Progenitor cell of endocrine pancreas (in vitro differentiated cells): ENCODE results near the gene TAT. TPM values are rescaled to one million over a fixed set of nuclear protein-coding genes. Genes with fewer than 3 reads are reported as not detected.
"Not testable (repeated sequence)": the region's sequence is repeated elsewhere in the genome, so short reads cannot be mapped to it uniquely, and the experiment has no call there.

Experiments
- DNase-seq: peaks from one replicate; pipeline ENCODE4 v3.0.0; 2021; ENCODE audit warnings: low spot score; ENCODE audit not compliant: unreplicated experiment
- H3K27ac Mint-ChIP-seq: 2 replicates; pipeline ENCODE4 v1.8.0; 2021; ENCODE audit warnings: mild to moderate bottlenecking, moderate library complexity, mixed read lengths
- H3K27me3 Mint-ChIP-seq: 2 replicates; pipeline ENCODE4 v1.8.0; 2021; ENCODE audit warnings: mixed read lengths
- H3K36me3 Mint-ChIP-seq: 2 replicates; pipeline ENCODE4 v1.8.0; 2022; ENCODE audit warnings: mixed read lengths; ENCODE audit not compliant: insufficient read depth
- H3K4me1 Mint-ChIP-seq: 2 replicates; pipeline ENCODE4 v1.8.0; 2021; ENCODE audit warnings: low read depth, mixed read lengths
- H3K4me3 Mint-ChIP-seq: 2 replicates; pipeline ENCODE4 v1.8.0; 2021; ENCODE audit warnings: low read depth, mild to moderate bottlenecking, moderate library complexity, mixed read lengths
- H3K9me3 Mint-ChIP-seq: 2 replicates; pipeline ENCODE4 v1.8.0; 2021; ENCODE audit warnings: low read depth, mixed read lengths
- total RNA-seq: library from RNA; stranded (reverse); gene quantifications from 2 replicates; pipeline ENCODE4 v1.2.1, GENCODE V29; 2021
- TF ChIP-seq, protein P1 (sequence below): fragments of 200-600 bp; sonication (generic); IDR thresholded peaks from one replicate; pipeline ENCODE4 v1.5.0; 2021; ENCODE audit warnings: antibody characterized with exemption, mild to moderate bottlenecking; ENCODE audit not compliant: unreplicated experiment

Gene TAT
- total RNA-seq, 1 donor from 2014 or later, result not detected

DNA sequence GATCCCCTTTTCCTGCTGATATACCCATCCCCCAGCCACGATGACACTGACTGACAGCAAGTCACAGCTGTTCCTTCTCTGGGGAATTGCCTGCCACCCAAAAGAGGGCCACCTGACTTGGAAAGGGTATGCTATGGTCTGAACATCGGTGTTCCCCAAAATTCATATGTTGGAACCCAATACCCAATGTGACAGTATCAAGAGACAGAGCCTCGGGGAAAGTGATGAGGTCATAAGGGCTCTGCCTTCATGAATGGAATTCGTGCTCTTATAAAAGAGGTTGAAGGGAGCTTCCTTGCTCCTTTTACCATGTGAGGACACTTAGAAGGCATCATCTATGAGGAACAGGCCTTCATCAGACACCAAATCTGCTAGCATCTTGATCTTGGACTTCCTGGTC is 41.5 kb upstream of the TAT start:
- H3K27me3 Mint-ChIP-seq, result no peaks in the 10 kb centered on the region
- no peak for DNase-seq
- no peaks in the 10 kb centered on the region for H3K36me3 Mint-ChIP-seq
- no peak overlapping the region for H3K4me3 Mint-ChIP-seq
- H3K9me3 Mint-ChIP-seq, result no peaks in the 10 kb centered on the region
- no peak overlapping the region for H3K27ac Mint-ChIP-seq
- no peaks in the 10 kb centered on the region for H3K4me1 Mint-ChIP-seq
- TF ChIP-seq, protein P1, sequence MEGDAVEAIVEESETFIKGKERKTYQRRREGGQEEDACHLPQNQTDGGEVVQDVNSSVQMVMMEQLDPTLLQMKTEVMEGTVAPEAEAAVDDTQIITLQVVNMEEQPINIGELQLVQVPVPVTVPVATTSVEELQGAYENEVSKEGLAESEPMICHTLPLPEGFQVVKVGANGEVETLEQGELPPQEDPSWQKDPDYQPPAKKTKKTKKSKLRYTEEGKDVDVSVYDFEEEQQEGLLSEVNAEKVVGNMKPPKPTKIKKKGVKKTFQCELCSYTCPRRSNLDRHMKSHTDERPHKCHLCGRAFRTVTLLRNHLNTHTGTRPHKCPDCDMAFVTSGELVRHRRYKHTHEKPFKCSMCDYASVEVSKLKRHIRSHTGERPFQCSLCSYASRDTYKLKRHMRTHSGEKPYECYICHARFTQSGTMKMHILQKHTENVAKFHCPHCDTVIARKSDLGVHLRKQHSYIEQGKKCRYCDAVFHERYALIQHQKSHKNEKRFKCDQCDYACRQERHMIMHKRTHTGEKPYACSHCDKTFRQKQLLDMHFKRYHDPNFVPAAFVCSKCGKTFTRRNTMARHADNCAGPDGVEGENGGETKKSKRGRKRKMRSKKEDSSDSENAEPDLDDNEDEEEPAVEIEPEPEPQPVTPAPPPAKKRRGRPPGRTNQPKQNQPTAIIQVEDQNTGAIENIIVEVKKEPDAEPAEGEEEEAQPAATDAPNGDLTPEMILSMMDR, result no peak

DNA sequence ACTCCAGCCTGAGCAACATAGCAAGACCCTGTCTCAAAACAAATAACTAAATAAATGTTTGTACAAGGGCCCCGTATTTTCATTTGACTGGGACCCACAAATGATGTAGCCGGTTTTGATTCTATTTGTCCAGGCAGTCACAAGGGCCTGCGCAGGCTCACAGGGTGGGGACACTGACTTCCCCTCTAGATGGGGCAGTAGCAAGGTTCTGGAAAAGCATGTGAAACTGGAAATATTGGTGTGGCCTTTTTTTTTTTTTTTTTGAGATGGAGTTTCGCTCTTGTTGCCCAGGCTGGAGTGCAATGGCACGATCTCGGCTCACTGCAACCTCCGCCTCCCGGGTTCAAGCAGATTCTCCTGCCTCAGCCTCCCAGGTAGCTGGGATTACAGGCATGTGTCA is 38.1 kb upstream of the TAT start:
- not testable (repeated sequence) for H3K9me3 Mint-ChIP-seq, H3K4me3 Mint-ChIP-seq, H3K27me3 Mint-ChIP-seq, DNase-seq, H3K36me3 Mint-ChIP-seq, H3K27ac Mint-ChIP-seq, H3K4me1 Mint-ChIP-seq

DNA sequence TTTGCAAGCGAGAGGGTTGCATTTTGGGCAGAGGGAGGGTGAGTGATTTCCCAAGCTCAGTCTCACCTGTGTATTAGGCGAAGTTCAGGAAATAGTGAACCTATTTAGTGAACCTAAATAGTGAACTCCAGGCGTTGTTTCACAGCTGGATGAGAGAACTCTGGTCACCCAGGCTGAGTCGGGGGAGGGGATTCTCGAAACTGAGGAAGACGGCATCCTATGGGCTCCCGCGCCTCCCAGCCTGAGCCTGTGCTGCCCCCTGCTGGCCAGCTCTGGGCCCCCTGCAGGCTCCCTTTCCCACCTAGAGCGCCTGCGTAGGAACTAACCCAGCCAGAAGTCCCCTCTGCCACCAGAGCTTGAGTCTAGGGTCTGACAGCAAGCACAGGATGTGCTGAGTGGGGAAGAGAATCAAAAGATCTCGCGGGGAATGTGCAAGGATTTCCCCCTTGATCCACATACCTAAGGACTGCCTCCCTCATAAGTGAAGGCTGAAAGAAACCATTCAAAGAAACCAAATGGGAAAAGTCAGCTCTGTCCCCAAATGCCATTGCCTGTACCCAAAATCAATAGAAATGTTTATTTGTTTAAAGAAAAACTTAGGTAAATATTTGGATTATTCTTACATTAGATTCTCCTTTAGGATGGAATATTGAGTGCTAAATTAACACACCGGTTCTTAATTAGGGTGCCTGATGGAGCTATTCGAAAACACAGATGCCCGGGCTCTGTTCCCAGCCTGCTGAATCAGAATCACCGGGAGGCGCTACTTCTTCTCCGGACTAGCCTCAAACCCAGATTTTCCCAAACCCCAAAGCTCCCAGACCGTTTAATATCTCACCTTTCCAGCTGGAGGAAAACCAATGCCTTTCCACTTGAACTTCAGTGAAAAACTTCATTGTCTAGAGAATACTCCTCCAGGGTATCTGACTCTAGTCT is 34.3 kb upstream of the TAT start:
- no peaks in the 10 kb centered on the region for H3K36me3 Mint-ChIP-seq
- no peaks in the 10 kb centered on the region for H3K27me3 Mint-ChIP-seq
- peak; percentile 89 for DNase-seq
- H3K27ac Mint-ChIP-seq, result no peak overlapping the region
- H3K4me3 Mint-ChIP-seq, result no peak overlapping the region
- TF ChIP-seq, protein P1, result peak; percentile 100
- H3K9me3 Mint-ChIP-seq, result no peaks in the 10 kb centered on the region
- H3K4me1 Mint-ChIP-seq, result peaks cover 4% of the 10 kb centered on the region

DNA sequence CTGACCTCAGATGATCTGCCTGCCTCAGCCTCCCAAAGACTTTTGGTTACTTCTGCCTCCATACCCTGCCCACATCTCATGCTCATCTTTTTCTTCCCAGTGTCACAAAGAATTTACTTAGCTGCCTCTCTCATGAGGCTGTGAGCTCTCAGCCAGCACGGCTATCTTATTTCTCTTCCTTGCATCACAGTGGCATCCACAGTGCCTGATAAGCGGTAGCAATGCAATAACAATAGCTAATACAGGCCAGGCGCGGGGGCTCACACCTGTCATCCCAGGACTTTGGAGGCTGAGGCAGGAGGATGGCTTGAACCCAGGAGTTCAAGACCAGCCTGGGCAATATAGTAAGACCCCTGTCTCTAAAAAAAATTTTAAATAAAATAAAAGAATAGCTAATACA is 33.6 kb upstream of the TAT start:
- Mint-ChIP-seq H3K27ac (no peak overlapping the region), H3K36me3 (no peaks in the 10 kb centered on the region), H3K27me3 (no peaks in the 10 kb centered on the region), H3K9me3 (no peaks in the 10 kb centered on the region), H3K4me1 (peaks cover 4% of the 10 kb centered on the region), H3K4me3 (no peak overlapping the region)
- DNase-seq, result no peak
- TF ChIP-seq, protein P1, result no peak

DNA sequence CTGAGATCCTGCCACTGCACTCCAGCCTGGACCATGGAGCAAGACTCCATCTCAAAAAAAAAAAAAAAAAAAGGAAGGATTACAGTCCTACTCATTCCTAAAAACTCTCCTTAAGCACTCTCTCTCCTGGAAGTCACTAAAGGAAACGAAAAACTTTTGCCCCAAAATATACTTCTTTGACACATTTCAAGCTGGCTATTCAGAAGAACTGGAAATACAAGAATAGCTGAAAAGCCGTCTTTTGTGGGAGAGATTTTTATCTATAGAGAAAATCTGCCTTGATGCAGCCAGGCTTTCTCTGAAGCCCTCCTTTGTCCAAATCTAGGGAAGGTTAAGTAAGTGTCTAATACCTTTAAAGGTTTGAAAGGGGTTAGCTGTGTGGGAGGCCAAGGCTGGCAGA is 32.2 kb upstream of the TAT start:
- H3K27ac Mint-ChIP-seq, result no peak overlapping the region
- no peaks in the 10 kb centered on the region for H3K36me3 Mint-ChIP-seq
- H3K4me1 Mint-ChIP-seq, result peaks cover 4% of the 10 kb centered on the region
- no peak for DNase-seq
- no peaks in the 10 kb centered on the region for H3K9me3 Mint-ChIP-seq
- no peaks in the 10 kb centered on the region for H3K27me3 Mint-ChIP-seq
- TF ChIP-seq, protein P1, result no peak
- no peak overlapping the region for H3K4me3 Mint-ChIP-seq

DNA sequence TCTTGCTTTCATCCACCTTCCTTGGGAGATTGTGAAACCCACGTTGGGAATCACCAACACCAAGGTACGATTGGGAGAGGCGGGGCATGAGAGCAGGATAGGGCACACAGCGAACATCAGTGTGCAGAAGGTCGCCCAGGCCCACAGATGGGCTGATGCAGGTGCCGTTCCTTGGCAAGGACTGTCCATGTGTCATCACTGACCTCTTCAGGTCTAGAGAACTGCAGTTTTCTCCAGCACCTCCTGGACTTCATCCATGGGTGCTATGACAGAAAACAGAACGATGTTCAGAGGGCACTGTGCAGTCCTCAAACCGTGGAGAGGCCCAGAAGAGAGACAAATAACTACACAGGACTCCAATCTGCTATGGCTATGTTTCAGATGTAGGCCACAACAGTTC is 23.9 kb upstream of the TAT start:
- Mint-ChIP-seq H3K4me3 (no peak overlapping the region), H3K4me1 (peaks cover 1% of the 10 kb centered on the region), H3K9me3 (peaks cover 6% of the 10 kb centered on the region), H3K27ac (no peak overlapping the region), H3K36me3 (no peaks in the 10 kb centered on the region), H3K27me3 (no peaks in the 10 kb centered on the region)
- TF ChIP-seq, protein P1, result no peak
- DNase-seq, result no peak

DNA sequence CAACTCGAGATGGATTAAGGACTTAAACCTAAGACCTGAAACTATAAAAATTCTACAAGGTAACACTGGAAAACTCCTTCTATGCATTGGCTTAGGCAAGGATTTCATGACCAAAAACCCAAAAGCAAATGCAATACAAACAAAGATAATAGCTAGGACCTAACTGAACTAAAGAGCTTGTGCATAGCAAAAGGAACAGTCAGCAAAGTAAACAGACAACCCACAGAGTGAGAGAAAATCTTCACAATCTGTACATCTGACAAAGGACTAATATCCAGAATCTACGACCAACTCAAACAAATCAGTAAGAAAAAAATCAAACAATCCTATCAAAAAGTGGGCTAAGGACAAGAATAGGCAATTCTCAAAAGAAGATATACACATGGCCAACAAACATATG is 21.5 kb upstream of the TAT start:
- not testable (repeated sequence) for H3K9me3 Mint-ChIP-seq, H3K27me3 Mint-ChIP-seq, DNase-seq, H3K36me3 Mint-ChIP-seq, H3K27ac Mint-ChIP-seq, H3K4me3 Mint-ChIP-seq
- H3K4me1 Mint-ChIP-seq, result peaks cover 11% of the 10 kb centered on the region

DNA sequence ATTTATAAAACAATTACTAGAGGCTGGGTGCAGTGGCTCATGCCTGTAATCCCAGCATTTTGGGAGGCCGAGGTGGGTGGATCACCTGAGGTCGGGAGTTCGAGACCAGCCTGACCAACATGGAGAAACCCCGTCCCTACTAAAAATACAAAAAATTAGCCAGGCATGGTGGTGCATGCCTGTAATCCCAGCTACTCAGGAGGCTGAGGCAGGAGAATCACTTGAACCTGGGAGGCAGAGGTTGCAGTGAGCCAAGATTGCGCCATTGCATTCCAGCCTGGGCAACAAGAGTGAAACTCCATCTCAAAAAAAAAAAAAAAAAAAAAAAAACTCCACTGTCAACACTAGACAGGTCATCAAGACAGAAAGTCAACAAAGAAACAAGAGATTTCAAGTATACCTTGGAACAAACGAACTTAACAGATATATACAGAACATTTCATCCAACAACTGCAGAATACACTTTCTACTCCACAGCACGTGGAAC is 18.5 kb upstream of the TAT start:
- H3K4me3 Mint-ChIP-seq, H3K27ac Mint-ChIP-seq, H3K9me3 Mint-ChIP-seq, DNase-seq, H3K36me3 Mint-ChIP-seq, H3K27me3 Mint-ChIP-seq: not testable (repeated sequence)
- peaks cover 15% of the 10 kb centered on the region for H3K4me1 Mint-ChIP-seq
